Stomach smooth muscle (tissue), 2 donors: ENCODE results near the gene SLX4IP.

Experiments used
- H3K27ac ChIP-seq: one replicate; pipeline ENCODE4 v1.7.0; 2013; ENCODE audit warnings: mild to moderate bottlenecking, low read length, inconsistent platforms
- H3K27me3 ChIP-seq, 2 donors: one replicate each; pipeline ENCODE4 v1.7.0; 2013; ENCODE audit warnings: low read length in 2 of 2; ENCODE audit not compliant: insufficient read depth in 2 of 2, control insufficient read depth in 1 of 2
- H3K36me3 ChIP-seq, 2 donors: one replicate each; pipeline ENCODE4 v1.7.0; 2013; ENCODE audit warnings: low read length in 2 of 2; ENCODE audit not compliant: control insufficient read depth in 2 of 2, insufficient read depth in 2 of 2
- H3K4me1 ChIP-seq: one replicate; pipeline ENCODE4 v1.7.0; 2013; ENCODE audit warnings: low read length; ENCODE audit not compliant: control insufficient read depth, insufficient read depth
- H3K4me3 ChIP-seq, 2 donors: one replicate each; pipeline ENCODE4 v1.7.0; 2013; ENCODE audit warnings: low read length in 2 of 2
- H3K9ac ChIP-seq, 2 donors: one replicate each; pipeline ENCODE4 v1.7.0; 2013; ENCODE audit warnings: low read length in 2 of 2, mild to moderate bottlenecking in 1 of 2
- H3K9me3 ChIP-seq, 2 donors: one replicate each; pipeline ENCODE4 v1.7.0; 2013; ENCODE audit warnings: low read length in 2 of 2; ENCODE audit not compliant: control insufficient read depth in 2 of 2
- donor health status: healthy.
- donor health status: Pancreatic carcinoma.

The SLX4IP gene

GRCh38 chr20:10621149-10621548, 186.0 kb downstream of the SLX4IP start:
- H3K36me3 ChIP-seq = no peaks in the 10 kb centered on the region
- no peak overlapping the region for H3K9ac ChIP-seq
- H3K4me1 ChIP-seq = no peaks in the 10 kb centered on the region
- H3K4me3 ChIP-seq = no peak overlapping the region
- H3K27ac ChIP-seq = no peak overlapping the region
- H3K27me3 ChIP-seq = no peaks in the 10 kb centered on the region
- no peaks in the 10 kb centered on the region for H3K9me3 ChIP-seq

- H3K9me3 ChIP-seq = no peaks in the 10 kb centered on the region
- no peaks in the 10 kb centered on the region for H3K4me1 ChIP-seq
- H3K27me3 ChIP-seq = no peaks in the 10 kb centered on the region
- peak overlapping the region in 1 of 2 donors; percentile 2 for H3K9ac ChIP-seq
- H3K36me3 ChIP-seq = no peaks in the 10 kb centered on the region
- H3K27ac ChIP-seq = peak overlapping the region; percentile 18
- no peak overlapping the region for H3K4me3 ChIP-seq
Observed at GRCh38 chr20:10622657-10623418, 187.7 kb downstream of the SLX4IP start.

- Histone ChIP-seq H3K9ac (no peak overlapping the region), H3K4me1 (no peaks in the 10 kb centered on the region), H3K27ac (no peak overlapping the region), H3K36me3 (no peaks in the 10 kb centered on the region), H3K4me3 (no peak overlapping the region), H3K9me3 (no peaks in the 10 kb centered on the region), H3K27me3 (no peaks in the 10 kb centered on the region)
Observed at GRCh38 chr20:10625641-10626040, 190.5 kb downstream of the SLX4IP start.

GRCh38 chr20:10626896-10627295, 191.8 kb downstream of the SLX4IP start:
- Histone ChIP-seq H3K27me3 (no peaks in the 10 kb centered on the region), H3K4me1 (no peaks in the 10 kb centered on the region), H3K9me3 (no peaks in the 10 kb centered on the region), H3K9ac (no peak overlapping the region), H3K27ac (no peak overlapping the region), H3K4me3 (no peak overlapping the region), H3K36me3 (no peaks in the 10 kb centered on the region)

GRCh38 chr20:10629946-10630650, 195.0 kb downstream of the SLX4IP start:
- Histone ChIP-seq H3K36me3 (no peaks in the 10 kb centered on the region), H3K9ac (no peak overlapping the region), H3K4me1 (peaks cover 9% of the 10 kb centered on the region), H3K27me3 (no peaks in the 10 kb centered on the region), H3K9me3 (no peaks in the 10 kb centered on the region), H3K4me3 (no peak overlapping the region), H3K27ac (no peak overlapping the region)

- Histone ChIP-seq H3K4me3 (no peak overlapping the region), H3K27me3 (no peaks in the 10 kb centered on the region), H3K9me3 (no peaks in the 10 kb centered on the region), H3K36me3 (no peaks in the 10 kb centered on the region), H3K4me1 (peaks cover 9% of the 10 kb centered on the region), H3K9ac (no peak overlapping the region), H3K27ac (no peak overlapping the region)
Observed at GRCh38 chr20:10631126-10631525, 196.0 kb downstream of the SLX4IP start.

- H3K4me1 ChIP-seq = peaks cover 24% of the 10 kb centered on the region
- no peak overlapping the region for H3K9ac ChIP-seq
- no peak overlapping the region for H3K4me3 ChIP-seq
- no peaks in the 10 kb centered on the region for H3K27me3 ChIP-seq
- no peak overlapping the region for H3K27ac ChIP-seq
- H3K36me3 ChIP-seq = no peaks in the 10 kb centered on the region
- no peaks in the 10 kb centered on the region for H3K9me3 ChIP-seq
Observed at GRCh38 chr20:10632721-10633509, 197.8 kb downstream of the SLX4IP start.

GRCh38 chr20:10633718-10634117, 198.6 kb downstream of the SLX4IP start:
- Histone ChIP-seq H3K9ac (no peak overlapping the region), H3K4me3 (no peak overlapping the region), H3K4me1 (peaks cover 24% of the 10 kb centered on the region), H3K36me3 (no peaks in the 10 kb centered on the region), H3K27me3 (no peaks in the 10 kb centered on the region), H3K9me3 (no peaks in the 10 kb centered on the region), H3K27ac (no peak overlapping the region)

- Histone ChIP-seq H3K27me3 (no peaks in the 10 kb centered on the region), H3K4me3 (no peak overlapping the region), H3K27ac (no peak overlapping the region), H3K4me1 (peaks cover 24% of the 10 kb centered on the region), H3K9me3 (no peaks in the 10 kb centered on the region), H3K9ac (no peak overlapping the region), H3K36me3 (peaks cover 2 to 3% of the 10 kb centered on the region in 2 donors)
Observed at GRCh38 chr20:10634211-10634610, 199.1 kb downstream of the SLX4IP start.

GRCh38 chr20:10634683-10635411, 199.7 kb downstream of the SLX4IP start:
- peaks cover 6 to 10% of the 10 kb centered on the region in 2 donors for H3K36me3 ChIP-seq
- no peak overlapping the region for H3K9ac ChIP-seq
- no peaks in the 10 kb centered on the region for H3K9me3 ChIP-seq
- H3K27ac ChIP-seq = peak overlapping the region; percentile 11
- H3K27me3 ChIP-seq = no peaks in the 10 kb centered on the region
- peaks cover 24% of the 10 kb centered on the region for H3K4me1 ChIP-seq
- no peak overlapping the region for H3K4me3 ChIP-seq
